MM.1S (cell line): ENCODE results near the gene SYNDIG1.

ENCODE experiments used
- EZH2phosphoT487 ChIP-seq: fragments of 300-600 bp; sonication (generic); IDR thresholded peaks from 2 replicates; pipeline ENCODE4 v1.6.1; 2018; ENCODE audit warnings: antibody characterized with exemption, low read length
- TF ChIP-seq, protein P1 (sequence below): fragments of 300-600 bp; sonication (generic); IDR thresholded peaks from 2 replicates; pipeline ENCODE4 v1.5.1; 2016; ENCODE audit warnings: antibody characterized with exemption, low read length, mixed read lengths

DNA sequence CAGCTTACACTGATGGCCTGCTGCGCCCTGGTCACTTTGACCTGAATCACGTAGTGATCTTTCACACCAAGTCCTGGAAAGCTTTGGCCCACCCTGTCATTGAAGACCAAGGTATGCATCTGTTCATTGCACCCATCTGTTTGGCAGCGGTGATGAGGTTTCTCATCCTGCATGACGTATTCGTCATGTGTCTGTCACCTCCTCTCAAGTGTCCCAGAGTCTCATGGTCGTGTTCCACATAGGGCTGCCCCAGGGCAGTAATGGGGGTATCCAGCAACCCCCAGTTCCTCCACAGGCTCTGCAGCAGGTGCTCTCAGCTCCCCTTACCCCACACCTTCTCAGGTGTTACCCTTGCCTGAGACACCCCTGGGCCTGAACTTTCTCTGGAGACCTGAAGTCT lies 104.1 kb downstream of the SYNDIG1 start:
- TF ChIP-seq, protein P1, sequence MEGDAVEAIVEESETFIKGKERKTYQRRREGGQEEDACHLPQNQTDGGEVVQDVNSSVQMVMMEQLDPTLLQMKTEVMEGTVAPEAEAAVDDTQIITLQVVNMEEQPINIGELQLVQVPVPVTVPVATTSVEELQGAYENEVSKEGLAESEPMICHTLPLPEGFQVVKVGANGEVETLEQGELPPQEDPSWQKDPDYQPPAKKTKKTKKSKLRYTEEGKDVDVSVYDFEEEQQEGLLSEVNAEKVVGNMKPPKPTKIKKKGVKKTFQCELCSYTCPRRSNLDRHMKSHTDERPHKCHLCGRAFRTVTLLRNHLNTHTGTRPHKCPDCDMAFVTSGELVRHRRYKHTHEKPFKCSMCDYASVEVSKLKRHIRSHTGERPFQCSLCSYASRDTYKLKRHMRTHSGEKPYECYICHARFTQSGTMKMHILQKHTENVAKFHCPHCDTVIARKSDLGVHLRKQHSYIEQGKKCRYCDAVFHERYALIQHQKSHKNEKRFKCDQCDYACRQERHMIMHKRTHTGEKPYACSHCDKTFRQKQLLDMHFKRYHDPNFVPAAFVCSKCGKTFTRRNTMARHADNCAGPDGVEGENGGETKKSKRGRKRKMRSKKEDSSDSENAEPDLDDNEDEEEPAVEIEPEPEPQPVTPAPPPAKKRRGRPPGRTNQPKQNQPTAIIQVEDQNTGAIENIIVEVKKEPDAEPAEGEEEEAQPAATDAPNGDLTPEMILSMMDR, result no peak
- TF ChIP-seq EZH2phosphoT487, result no peak
